WI38 (cell line): ENCODE measurements around the gene RBL2.

ENCODE experiments used
- H3K4me3 ChIP-seq: 2 replicates; pipeline ENCODE4 v1.5.1; 2011; ENCODE audit warnings: low read depth, mild to moderate bottlenecking, control low read depth, low read length
- CTCF ChIP-seq: IDR thresholded peaks from 2 replicates; pipeline ENCODE4 v1.5.1; 2012; ENCODE audit warnings: low read depth, mild to moderate bottlenecking, control low read depth, low read length

RBL2 gene

GRCh38 chr16:53433930-53434376 is 318 bp upstream of the RBL2 start:
- no peak for TF ChIP-seq CTCF
- peak overlapping the region; percentile 94 for H3K4me3 ChIP-seq

DNA sequence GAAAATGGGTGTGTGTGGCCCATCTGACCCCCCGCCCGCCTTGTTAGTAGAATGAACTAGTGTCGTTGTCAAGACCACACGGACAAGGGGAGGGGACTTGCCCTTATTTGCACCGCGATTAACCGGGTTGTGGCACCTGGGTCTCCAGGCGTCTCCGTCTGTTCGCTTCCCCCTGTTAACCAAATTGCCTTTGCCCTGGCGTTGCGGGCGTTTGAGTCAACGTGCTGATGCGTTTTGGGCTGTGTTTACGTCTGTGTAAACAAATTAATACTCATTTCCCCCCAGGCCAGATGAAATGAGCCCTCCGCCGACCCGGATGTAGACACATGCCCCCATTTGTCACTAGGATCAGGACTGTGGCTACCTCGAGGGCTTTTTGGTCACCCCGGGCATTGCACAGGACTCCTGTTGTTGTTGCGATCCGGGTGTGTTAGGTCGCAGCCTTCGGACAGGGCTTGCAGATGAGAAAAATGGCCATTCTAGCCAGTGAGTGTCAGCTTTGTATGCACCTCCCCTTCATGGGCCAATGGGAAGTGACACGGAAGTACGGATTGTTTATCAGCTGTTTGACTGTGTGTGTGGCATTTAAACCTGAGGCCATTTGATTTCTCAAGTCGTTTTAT is 906 bp downstream of the RBL2 start:
- peak overlapping the region; percentile 94 for H3K4me3 ChIP-seq
- TF ChIP-seq CTCF = no peak

- no peak for TF ChIP-seq CTCF
Measured at GRCh38 chr16:53440125-53440524, 5.9 kb downstream of the RBL2 start.

DNA sequence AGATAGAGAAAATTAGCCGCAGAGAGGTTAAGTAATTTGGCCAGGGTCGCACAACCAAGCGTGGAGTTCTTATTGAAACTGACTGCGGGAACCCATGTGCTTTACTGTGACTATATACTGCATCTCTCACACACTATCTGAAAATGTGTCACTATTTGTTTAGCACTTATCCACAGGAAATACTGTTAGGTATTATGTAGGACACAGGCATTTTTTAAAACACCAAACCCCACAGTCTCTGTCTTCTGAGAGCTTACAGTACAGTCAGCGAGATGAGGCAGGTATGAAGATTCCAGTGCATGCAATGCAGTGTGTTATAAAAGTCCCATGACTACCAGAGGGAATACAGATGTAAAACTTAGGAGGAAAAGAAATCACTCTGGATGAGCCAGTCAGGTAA is 11.3 kb downstream of the RBL2 start:
- no peak for TF ChIP-seq CTCF
- no peak overlapping the region for H3K4me3 ChIP-seq

More at GRCh38 chr16:53440125-53440524, 5.9 kb downstream of the RBL2 start:
- H3K4me3 ChIP-seq = no peak overlapping the region

DNA sequence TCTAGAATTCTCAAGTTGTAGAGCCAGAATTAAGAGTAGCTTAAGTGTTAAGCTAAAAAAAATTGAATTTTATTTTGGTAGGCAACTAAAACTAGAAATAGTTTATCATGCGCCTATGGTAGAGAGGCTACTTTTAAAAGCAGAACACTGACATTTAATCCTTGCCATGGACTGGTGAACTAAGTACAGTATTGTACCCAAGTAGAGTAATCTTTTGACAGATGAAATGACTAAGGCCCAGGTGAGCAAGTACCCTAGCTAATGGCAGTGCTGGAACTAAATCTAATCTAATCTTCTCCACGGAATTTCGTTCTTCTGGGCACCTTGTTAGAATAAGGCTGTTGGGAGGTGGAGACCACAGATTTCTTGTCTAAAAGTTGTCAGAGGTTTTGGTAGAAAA is 11.8 kb downstream of the RBL2 start:
- no peak overlapping the region for H3K4me3 ChIP-seq
- TF ChIP-seq CTCF = no peak

DNA sequence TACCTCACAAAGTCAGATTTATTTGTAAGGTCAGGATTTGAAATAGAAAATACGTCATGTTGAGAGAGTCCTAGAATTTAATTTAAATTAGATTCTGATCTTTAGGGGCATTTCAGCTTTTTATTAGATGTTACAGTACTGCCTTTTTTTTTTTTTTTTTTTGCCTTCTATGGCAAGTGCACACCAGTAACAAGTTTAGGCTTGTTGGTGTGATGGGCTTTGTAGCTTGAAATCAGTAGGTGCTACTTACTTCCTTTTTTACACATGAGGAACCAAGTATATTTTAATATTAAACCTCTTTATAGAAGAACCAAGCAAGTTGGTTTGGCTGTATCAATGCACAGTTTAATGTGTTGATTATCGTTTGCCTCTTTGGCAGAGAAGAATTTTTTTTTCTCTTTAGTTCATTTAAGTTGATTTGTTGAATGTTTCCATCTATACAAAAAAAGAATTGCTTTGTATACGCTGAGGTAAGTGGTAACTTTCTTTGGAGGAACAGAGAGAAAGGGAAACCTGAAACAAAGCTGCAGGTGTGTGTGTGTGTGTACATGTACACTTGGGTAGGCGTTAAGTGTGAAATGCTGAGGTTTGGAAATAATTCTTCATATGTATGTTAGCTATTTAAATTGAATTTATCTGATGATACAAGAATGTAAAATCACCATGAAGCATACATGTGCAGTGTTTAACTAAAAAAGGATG is 15.7 kb downstream of the RBL2 start:
- no peak overlapping the region for H3K4me3 ChIP-seq

More for the DNA sequence above, 15.7 kb downstream of the RBL2 start:
- no peak for TF ChIP-seq CTCF
